ENCODE data around the gene LGALS1.

LGALS1 gene

GRCh38 chr22:37703906-37704305, 28.5 kb downstream of the LGALS1 start:
- no peak overlapping the region for H3K4me3 ChIP-seq (replicated peaks; ENCODE audit: low read depth, low read length)
- no peaks in the 10 kb centered on the region for H3K36me3 ChIP-seq (ENCODE audit: control insufficient read depth, insufficient read depth, low read length)
- no peak for DNase-seq (ENCODE audit: extremely low read depth, insufficient read length)
- no peak for TF ChIP-seq CTCF (IDR thresholded peaks at IDR 0.05; ENCODE audit: insufficient read depth, low read length, poor library complexity, severe bottlenecking)
- no peaks in the 10 kb centered on the region for H3K27me3 ChIP-seq (replicated peaks; ENCODE audit: control insufficient read depth, insufficient read depth, low read length)

- DNase-seq (ENCODE audit: extremely low read depth, insufficient read length), result no peak
- no peak for TF ChIP-seq CTCF (IDR thresholded peaks at IDR 0.05; ENCODE audit: insufficient read depth, low read length, poor library complexity, severe bottlenecking)
- H3K36me3 ChIP-seq (ENCODE audit: control insufficient read depth, insufficient read depth, low read length), result no peaks in the 10 kb centered on the region
- H3K4me3 ChIP-seq (replicated peaks; ENCODE audit: low read depth, low read length), result no peak overlapping the region
- no peaks in the 10 kb centered on the region for H3K27me3 ChIP-seq (replicated peaks; ENCODE audit: control insufficient read depth, insufficient read depth, low read length)
Measured at GRCh38 chr22:37704645-37705044, 29.2 kb downstream of the LGALS1 start.

- DNase-seq (ENCODE audit: extremely low read depth, insufficient read length), result no peak
- Histone ChIP-seq H3K27me3 (replicated peaks; ENCODE audit: control insufficient read depth, insufficient read depth, low read length) (no peaks in the 10 kb centered on the region), H3K4me3 (replicated peaks; ENCODE audit: low read depth, low read length) (no peak overlapping the region), H3K36me3 (ENCODE audit: control insufficient read depth, insufficient read depth, low read length) (no peaks in the 10 kb centered on the region)
- no peak for TF ChIP-seq CTCF (IDR thresholded peaks at IDR 0.05; ENCODE audit: insufficient read depth, low read length, poor library complexity, severe bottlenecking)
Measured at GRCh38 chr22:37705205-37705604, 29.8 kb downstream of the LGALS1 start.

GRCh38 chr22:37708580-37709444, 33.4 kb downstream of the LGALS1 start:
- no peak for DNase-seq (ENCODE audit: extremely low read depth, insufficient read length)
- TF ChIP-seq CTCF (IDR thresholded peaks at IDR 0.05; ENCODE audit: insufficient read depth, low read length, poor library complexity, severe bottlenecking), result no peak
- H3K27me3 ChIP-seq (replicated peaks; ENCODE audit: control insufficient read depth, insufficient read depth, low read length), result no peaks in the 10 kb centered on the region
- H3K4me3 ChIP-seq (replicated peaks; ENCODE audit: low read depth, low read length), result no peak overlapping the region
- H3K36me3 ChIP-seq (ENCODE audit: control insufficient read depth, insufficient read depth, low read length), result no peaks in the 10 kb centered on the region

- DNase-seq (ENCODE audit: extremely low read depth, insufficient read length), result no peak
- H3K36me3 ChIP-seq (ENCODE audit: control insufficient read depth, insufficient read depth, low read length), result no peaks in the 10 kb centered on the region
- H3K4me3 ChIP-seq (replicated peaks; ENCODE audit: low read depth, low read length), result no peak overlapping the region
- TF ChIP-seq CTCF (IDR thresholded peaks at IDR 0.05; ENCODE audit: insufficient read depth, low read length, poor library complexity, severe bottlenecking), result no peak
- no peaks in the 10 kb centered on the region for H3K27me3 ChIP-seq (replicated peaks; ENCODE audit: control insufficient read depth, insufficient read depth, low read length)
Measured at GRCh38 chr22:37709445-37709765, 34.0 kb downstream of the LGALS1 start.
